HepG2 (cell line): ENCODE data around the gene GPBAR1. TPM values are rescaled to one million over a fixed set of nuclear protein-coding genes. Genes with fewer than 3 reads are reported as not detected.
A peak's percentile ranks its signal among the peaks of the same experiment; 100 is the strongest.

ENCODE experiments used
- ATAC-seq: fragments of 200-7000 bp; cut with Tn5 transposase; 3 replicates; pipeline ENCODE4 v1.9.1; 2020; ENCODE audit warnings: mild to moderate bottlenecking, moderate library complexity
- Bru-seq: library from RNA; stranded (reverse); fragments of 400-500 nt; gene quantifications from one replicate; lab custom pipeline; 2021; lab: Mats Ljungman, UMichigan
- BruChase-seq, 2 experiments: library from RNA; stranded (reverse); fragments of 400-500 nt; gene quantifications; one replicate each; lab custom pipeline; 2021; lab: Mats Ljungman, UMichigan
- BruUV-seq: library from RNA; stranded (reverse); fragments of 400-500 nt; replicated peaks from 2 replicates; lab custom pipeline; 2021; lab: Mats Ljungman, UMichigan
- CTCF ChIA-PET: fragments of 300-600 bp; formaldehyde crosslinking; extraction: SDS; loops from one replicate; lab custom pipeline; 2021; ENCODE audit warnings: low total read pairs, inconsistent platforms, low intra/inter-chr PET ratio; lab: Yijun Ruan, JAX
- POLR2A ChIA-PET: fragments of 350-600 bp; sonication (Branson Sonifier 250); formaldehyde crosslinking; loops from one replicate; lab custom pipeline; 2020; ENCODE audit warnings: antibody characterized with exemption, inconsistent platforms; lab: Yijun Ruan, JAX
- DNase-seq: peaks from one replicate; pipeline ENCODE4 v3.0.0-alpha.2; 2015; ENCODE audit warnings: low spot score
- FAIRE-seq: peaks from 3 replicates; lab custom pipeline; 2011; peaks lifted over from hg19 to GRCh38; lab: Jason Lieb, UNC
- H2AFZ ChIP-seq: one replicate; pipeline ENCODE4 v1.6.1; 2011; ENCODE audit warnings: low read length, inconsistent platforms
- H3K27ac ChIP-seq: fragments of 300-600 bp; 3 replicates; pipeline ENCODE4 v1.8.0; 2011; ENCODE audit warnings: mixed run types, mild to moderate bottlenecking, mixed read lengths, low read length, inconsistent platforms; ENCODE audit not compliant: insufficient read depth; ENCODE audit errors: extremely low read length
- H3K27me3 ChIP-seq, 2 experiments: fragments of 200-600 bp in 1 of 2; 2 replicates in 1 of 2; 3 replicates in 1 of 2; pipeline versions ENCODE4 v1.6.0 to v1.8.0; 2011; ENCODE audit warnings: low read length in 2 of 2, mild to moderate bottlenecking in 2 of 2, moderate library complexity in 2 of 2, inconsistent platforms in 1 of 2; ENCODE audit not compliant: insufficient read depth in 2 of 2, control insufficient read depth in 1 of 2
- H3K36me3 ChIP-seq, 2 experiments: fragments of 200-600 bp in 1 of 2; replicated peaks in 1 of 2; 2 replicates in 1 of 2; 3 replicates in 1 of 2; pipeline versions ENCODE4 v1.5.1 to v1.8.0; 2011; ENCODE audit warnings: low read length in 2 of 2, inconsistent platforms in 1 of 2; ENCODE audit not compliant: insufficient read depth in 2 of 2, control insufficient read depth in 1 of 2
- H3K4me1 ChIP-seq: 2 replicates; pipeline ENCODE4 v1.5.1; 2012; ENCODE audit warnings: low read length, inconsistent platforms; ENCODE audit not compliant: insufficient read depth
- H3K4me2 ChIP-seq: 2 replicates; pipeline ENCODE4 v1.6.0; 2011; ENCODE audit warnings: low read depth, low read length, inconsistent platforms
- H3K4me3 ChIP-seq, 3 experiments: fragments of 200-600 bp in 1 of 3; sonication (generic), shearing (Covaris generic) in 1 of 3; replicated peaks in 1 of 3; 2 replicates each; pipeline ENCODE4 v1.5.1; 2011 to 2016; ENCODE audit warnings: low read length in 3 of 3, inconsistent platforms in 2 of 3, low read depth in 2 of 3, mild to moderate bottlenecking in 2 of 3, control low read depth in 1 of 3, mixed read lengths in 1 of 3; ENCODE audit not compliant: insufficient read depth in 1 of 3
- H3K79me2 ChIP-seq: one replicate; pipeline ENCODE4 v1.6.1; 2011; ENCODE audit warnings: low read length, inconsistent platforms; ENCODE audit not compliant: insufficient read depth
- H3K9ac ChIP-seq: 2 replicates; pipeline ENCODE4 v1.6.0; 2011; ENCODE audit warnings: mild to moderate bottlenecking, low read depth, low read length, inconsistent platforms; ENCODE audit not compliant: insufficient read depth
- H3K9me3 ChIP-seq: 2 replicates; pipeline ENCODE4 v1.5.1; 2012; ENCODE audit warnings: mild to moderate bottlenecking, low read length
- H4K20me1 ChIP-seq: 2 replicates; pipeline ENCODE4 v1.6.0; 2011; ENCODE audit warnings: inconsistent platforms, mild to moderate bottlenecking, low read length, moderate library complexity; ENCODE audit not compliant: insufficient read depth
- IKZF4 ChIP-seq: sonication (generic); formaldehyde crosslinking; IDR thresholded peaks from 2 replicates; pipeline ENCODE4 v1.5.1; 2020; ENCODE audit warnings: borderline replicate concordance, mild to moderate bottlenecking, low read depth, missing genetic modification reagents; ENCODE audit errors: not compliant biosample characterization
- KMT2A ChIP-seq: sonication (generic); formaldehyde crosslinking; IDR thresholded peaks from 2 replicates; pipeline ENCODE4 v1.4.0; 2020; ENCODE audit warnings: missing genetic modification reagents
- MAFF ChIP-seq: IDR thresholded peaks from 2 replicates; pipeline ENCODE4 v1.6.1; 2011; ENCODE audit warnings: low read depth, low read length, improper control_type of control experiment
- TARDBP ChIP-seq: sonication (generic); formaldehyde crosslinking; IDR thresholded peaks from 2 replicates; pipeline ENCODE4 v1.8.0; 2022; ENCODE audit warnings: mild to moderate bottlenecking, missing genetic modification reagents
- TEAD3 ChIP-seq: optimal IDR thresholded peaks from 2 replicates; pipeline ENCODE3; 2016; ENCODE audit warnings: borderline replicate concordance
- TFAP4 ChIP-seq: sonication (generic); IDR thresholded peaks from 2 replicates; pipeline ENCODE4 v1.6.1; 2016; ENCODE audit warnings: low read depth, borderline replicate concordance
- U2AF2 ChIP-seq: fragments of 200-400 bp; formaldehyde crosslinking; IDR thresholded peaks from 2 replicates; pipeline ENCODE4 v1.6.1; 2017; ENCODE audit warnings: low read depth, mild to moderate bottlenecking, low read length
- ZNF782 ChIP-seq: sonication (generic); formaldehyde crosslinking; IDR thresholded peaks from 2 replicates; pipeline ENCODE4 v1.4.0; 2020; ENCODE audit warnings: missing genetic modification reagents, mild to moderate bottlenecking, borderline replicate concordance
- ZSCAN20 ChIP-seq: sonication (generic); formaldehyde crosslinking; IDR thresholded peaks from 2 replicates; pipeline ENCODE4 v1.4.0; 2020; ENCODE audit warnings: missing genetic modification reagents, mild to moderate bottlenecking, borderline replicate concordance
- WGBS: methylation state at CpG from one replicate; pipeline ENCODE4 v1.1.6; 2017; ENCODE audit warnings: low lambda C conversion rate; 5-methylcytosine and 5-hydroxymethylcytosine counted together
- in situ Hi-C: cut with HindIII; loops from 2 replicates; pipeline ENCODE4 v1.10.0; 2017; ENCODE audit warnings: low pct_unique_long_range_greater_than_20kb; ENCODE audit not compliant: extremely low pct_ligation_motif_present
- intact Hi-C: fragments of 100-400 bp; cut with micrococcal nuclease; formaldehyde crosslinking; loops from one replicate; pipeline ENCODE4 v1.10.0; 2022; ENCODE audit not compliant: unreplicated experiment
- long read RNA-seq, 2 experiments: library from RNA in 1 of 2; library from polyadenylated mRNA in 1 of 2; stranded (forward) in 1 of 2; unstranded in 1 of 2; transcript quantifications; one replicate each; pipeline ENCODE4 v2.0.0, GENCODE V29; 2019 to 2022
- polyA minus RNA-seq, 3 experiments: library from RNA; depleted of rRNA, polyadenylated mRNA; stranded (reverse); fragments of >200 nt; gene quantifications; 2 replicates each; pipeline ENCODE4 v1.2.3, GENCODE V29; 2011; ENCODE audit warnings: low replicate concordance in 1 of 3
- polyA plus RNA-seq, 8 experiments: library from polyadenylated mRNA; depleted of rRNA in 3 of 8; stranded (reverse) in 7 of 8; unstranded in 1 of 8; fragments of >200 nt; fragmentation: Illumina TruSeq in 4 of 8; extraction: Trizol in 4 of 8; gene quantifications; 2 replicates each; pipeline versions ENCODE4 v1.2.1 to v1.2.3, GENCODE V29; 2011 to 2016; ENCODE audit warnings: low read depth in 4 of 8, missing spikeins in 1 of 8, mixed read lengths in 1 of 8; ENCODE audit not compliant: insufficient read depth in 1 of 8
- total RNA-seq, 5 experiments: library from RNA; depleted of rRNA; stranded (reverse); fragments of >200 nt; fragmentation: Illumina TruSeq; extraction: Trizol; gene quantifications; 2 replicates each; pipeline ENCODE4 v1.2.3, GENCODE V29; 2016; ENCODE audit warnings: low read depth in 1 of 5
- TF ChIP-seq, protein P1 (sequence below): sonication (generic); formaldehyde crosslinking; IDR thresholded peaks from 2 replicates; pipeline ENCODE4 v1.5.1; 2020; ENCODE audit warnings: mild to moderate bottlenecking, missing genetic modification reagents, moderate library complexity
- TF ChIP-seq, protein P2 (sequence below): sonication (generic); formaldehyde crosslinking; IDR thresholded peaks from 2 replicates; pipeline ENCODE4 v1.4.0; 2020; ENCODE audit warnings: mild to moderate bottlenecking, low read depth, missing genetic modification reagents

GPBAR1 gene
- total RNA-seq (2016; rRNA removed; fragmentation: Illumina TruSeq; extraction: Trizol) = 0.09 TPM in 1 of 2 replicates, not detected in the other
- not detected in 2 replicates for total RNA-seq (2016; cell fraction: cytosol; rRNA removed; fragmentation: Illumina TruSeq; extraction: Trizol; ENCODE audit: low read depth)
- 0.15 TPM in 1 of 2 replicates, not detected in the other for total RNA-seq (2016; cell fraction: insoluble cytoplasmic fraction; rRNA removed; fragmentation: Illumina TruSeq; extraction: Trizol)
- total RNA-seq (2016; cell fraction: membrane; rRNA removed; fragmentation: Illumina TruSeq; extraction: Trizol) = 0.17 TPM in 1 of 2 replicates, not detected in the other
- 0.25 and 0.38 TPM in 2 replicates for total RNA-seq (2016; cell fraction: nucleus; rRNA removed; fragmentation: Illumina TruSeq; extraction: Trizol)
- 0.05 and 0.09 TPM in 2 replicates for polyA plus RNA-seq (2011; rRNA removed)
- polyA plus RNA-seq (2011; cell fraction: cytosol; rRNA removed) = 0.05 and 0.12 TPM in 2 replicates
- polyA plus RNA-seq (2011; cell fraction: nucleus; rRNA removed) = 0.45 and 0.68 TPM in 2 replicates
- 0.09 and 0.11 TPM in 2 replicates for polyA plus RNA-seq (2012)
- polyA plus RNA-seq (2016; cell fraction: cytosol; fragmentation: Illumina TruSeq; extraction: Trizol; ENCODE audit: low read depth) = 0.08 and 0.22 TPM in 2 replicates
- polyA plus RNA-seq (2016; cell fraction: insoluble cytoplasmic fraction; fragmentation: Illumina TruSeq; extraction: Trizol; ENCODE audit: low read depth) = 0.16 TPM in 1 of 2 replicates, not detected in the other
- 0.22 and 0.27 TPM in 2 replicates for polyA plus RNA-seq (2016; cell fraction: membrane; fragmentation: Illumina TruSeq; extraction: Trizol; ENCODE audit: low read depth)
- not detected in 2 replicates for polyA plus RNA-seq (2016; cell fraction: nucleus; fragmentation: Illumina TruSeq; extraction: Trizol; ENCODE audit: insufficient read depth, low read depth)
- 0.12 and 1.2 TPM in 2 replicates for polyA minus RNA-seq (2011; rRNA and poly(A)+ RNA removed; ENCODE audit: low replicate concordance)
- polyA minus RNA-seq (2011; cell fraction: cytosol; rRNA and poly(A)+ RNA removed) = not detected in 2 replicates
- polyA minus RNA-seq (2011; cell fraction: nucleus; rRNA and poly(A)+ RNA removed) = 1.2 and 1.5 TPM in 2 replicates
- Bru-seq, nascent RNA = percentile 39 among the genes with signal in this experiment
- percentile 40 among the genes with signal in this experiment for BruChase-seq, experiment 1, labeled RNA remaining after a 6-hour chase
- BruChase-seq, experiment 2, labeled RNA remaining after a 2-hour chase = percentile 39 among the genes with signal in this experiment
- long read RNA-seq, experiment 1 = 0 reads
- long read RNA-seq, experiment 2 = 0 reads

DNA sequence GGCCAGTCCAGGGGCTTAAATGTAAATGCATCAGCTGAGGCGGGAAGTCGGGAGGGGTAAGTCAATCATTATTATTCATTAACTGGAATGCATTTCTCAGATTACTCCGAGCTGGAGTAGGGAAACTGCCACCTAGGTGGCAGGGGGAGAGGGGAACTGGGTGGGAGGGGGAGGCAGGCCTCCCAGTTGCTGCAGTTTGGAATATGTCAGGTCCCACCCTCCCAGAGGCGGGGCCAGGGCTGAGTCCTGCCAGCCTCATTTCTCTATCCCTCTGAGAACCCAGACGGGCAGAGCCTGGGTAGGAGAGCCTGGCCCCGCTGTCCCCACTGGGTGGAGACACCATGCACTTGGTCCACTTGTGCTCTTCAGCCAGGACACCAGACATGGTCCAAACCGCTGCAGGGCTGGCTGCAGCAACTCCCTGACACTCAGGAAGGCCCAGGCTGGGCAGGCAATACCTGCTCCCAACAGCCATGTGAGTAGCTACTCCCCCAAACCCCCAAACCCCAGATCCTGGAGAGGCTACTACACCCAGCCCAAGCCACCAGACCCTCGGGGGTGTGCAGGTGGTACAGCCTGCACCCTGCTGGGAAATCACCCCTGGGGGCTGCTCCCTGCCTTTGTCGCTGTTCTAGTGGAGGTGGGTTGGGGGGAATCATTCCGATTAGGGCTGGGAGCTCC, at the start of gene GPBAR1:
Gene GPBAR1, plus strand, starts transcription at position 274 of the 681 bp plus-strand sequence. CDS start 1,710 bp downstream, outside the sequence.
- Histone ChIP-seq H3K27ac (no peak within 1 kb of the TSS), H3K4me1 (peaks cover 52% of the 10 kb centered on the region), H3K27me3 (no peaks in the 10 kb centered on the region), H2AFZ (no peak within 1 kb of the TSS), H3K4me3 (no peak within 1 kb of the TSS), H4K20me1 (no peaks in the 10 kb centered on the region), H3K79me2 (no peaks in the 10 kb centered on the region), H3K9ac (no peak within 1 kb of the TSS), H3K36me3 (peaks cover 12 to 29% of the 10 kb centered on the region in 2 experiments), H3K4me2 (no peak within 1 kb of the TSS), H3K9me3 (no peaks in the 10 kb centered on the region)
- CTCF ChIA-PET = no interaction called here
- in situ Hi-C loops = no loop called here
- peak; percentile 41 for DNase-seq
- 54% methylated on average over 6 of the region's 10 CpGs for WGBS
- peak; percentile 51 for ATAC-seq
- intact Hi-C loops = no loop called here
- POLR2A ChIA-PET = interaction anchor here (1.6 to 6.6 kb wide), 2 partner anchors 10 to 16 kb away, joined by 5 to 27 read pairs; partner anchors contain the start of genes AAMP and PNKD
- FAIRE-seq = no peak
- no TSS peak for BruUV-seq
- TF ChIP-seq TEAD3 (CRISPR knock-in tag) (peak; percentile 28), ZNF782 (CRISPR knock-in tag) (no peak), KMT2A (CRISPR knock-in tag) (0 out of 2 replicates have a peak, but pooled peaks have one; percentile 30), IKZF4 (CRISPR knock-in tag) (peak; percentile 39), ZSCAN20 (CRISPR knock-in tag) (no peak), U2AF2 (no peak), MAFF (no peak), TARDBP (CRISPR knock-in tag) (0 out of 2 replicates have a peak, but pooled peaks have one; percentile 20), TFAP4 (peak; percentile 24; the same call in 1 of the 2 replicates)
- TF ChIP-seq, protein P1, sequence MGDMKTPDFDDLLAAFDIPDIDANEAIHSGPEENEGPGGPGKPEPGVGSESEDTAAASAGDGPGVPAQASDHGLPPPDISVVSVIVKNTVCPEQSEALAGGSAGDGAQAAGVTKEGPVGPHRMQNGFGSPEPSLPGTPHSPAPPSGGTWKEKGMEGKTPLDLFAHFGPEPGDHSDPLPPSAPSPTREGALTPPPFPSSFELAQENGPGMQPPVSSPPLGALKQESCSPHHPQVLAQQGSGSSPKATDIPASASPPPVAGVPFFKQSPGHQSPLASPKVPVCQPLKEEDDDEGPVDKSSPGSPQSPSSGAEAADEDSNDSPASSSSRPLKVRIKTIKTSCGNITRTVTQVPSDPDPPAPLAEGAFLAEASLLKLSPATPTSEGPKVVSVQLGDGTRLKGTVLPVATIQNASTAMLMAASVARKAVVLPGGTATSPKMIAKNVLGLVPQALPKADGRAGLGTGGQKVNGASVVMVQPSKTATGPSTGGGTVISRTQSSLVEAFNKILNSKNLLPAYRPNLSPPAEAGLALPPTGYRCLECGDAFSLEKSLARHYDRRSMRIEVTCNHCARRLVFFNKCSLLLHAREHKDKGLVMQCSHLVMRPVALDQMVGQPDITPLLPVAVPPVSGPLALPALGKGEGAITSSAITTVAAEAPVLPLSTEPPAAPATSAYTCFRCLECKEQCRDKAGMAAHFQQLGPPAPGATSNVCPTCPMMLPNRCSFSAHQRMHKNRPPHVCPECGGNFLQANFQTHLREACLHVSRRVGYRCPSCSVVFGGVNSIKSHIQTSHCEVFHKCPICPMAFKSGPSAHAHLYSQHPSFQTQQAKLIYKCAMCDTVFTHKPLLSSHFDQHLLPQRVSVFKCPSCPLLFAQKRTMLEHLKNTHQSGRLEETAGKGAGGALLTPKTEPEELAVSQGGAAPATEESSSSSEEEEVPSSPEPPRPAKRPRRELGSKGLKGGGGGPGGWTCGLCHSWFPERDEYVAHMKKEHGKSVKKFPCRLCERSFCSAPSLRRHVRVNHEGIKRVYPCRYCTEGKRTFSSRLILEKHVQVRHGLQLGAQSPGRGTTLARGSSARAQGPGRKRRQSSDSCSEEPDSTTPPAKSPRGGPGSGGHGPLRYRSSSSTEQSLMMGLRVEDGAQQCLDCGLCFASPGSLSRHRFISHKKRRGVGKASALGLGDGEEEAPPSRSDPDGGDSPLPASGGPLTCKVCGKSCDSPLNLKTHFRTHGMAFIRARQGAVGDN (CRISPR knock-in tag) = peak; percentile 10; the same call in 1 of the 2 replicates
- TF ChIP-seq, protein P2, sequence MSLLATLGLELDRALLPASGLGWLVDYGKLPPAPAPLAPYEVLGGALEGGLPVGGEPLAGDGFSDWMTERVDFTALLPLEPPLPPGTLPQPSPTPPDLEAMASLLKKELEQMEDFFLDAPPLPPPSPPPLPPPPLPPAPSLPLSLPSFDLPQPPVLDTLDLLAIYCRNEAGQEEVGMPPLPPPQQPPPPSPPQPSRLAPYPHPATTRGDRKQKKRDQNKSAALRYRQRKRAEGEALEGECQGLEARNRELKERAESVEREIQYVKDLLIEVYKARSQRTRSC (CRISPR knock-in tag) = no peak
